T-helper 1 cell (primary cell): ENCODE measurements around the gene KRTAP19-8.

Experiments
- DNase-seq, 5 donors: peaks; one replicate each; pipeline ENCODE4 v3.0.0-alpha.2; 2012 to 2020
- total RNA-seq, 4 donors: gene quantifications; one replicate each; lab custom pipeline; 2026; lab: John Stamatoyannopoulos, UW

Gene KRTAP19-8
- 0 reads per million in 4 donors for total RNA-seq

- DNase-seq: no peak
These were observed at the start of gene KRTAP19-8 for GRCh38 chr21:31038376-31038775. TSS of gene KRTAP19-8 (minus strand) at chr21:31038476. CDS start at chr21:31038443, 33 bp downstream.

GRCh38 chr21:31087639-31088473 lies 49.6 kb upstream of the KRTAP19-8 start:
- no peak for DNase-seq

- DNase-seq: no peak
These were observed 46.4 kb upstream of the KRTAP19-8 start for GRCh38 chr21:31084689-31085088.

- DNase-seq: peak in 1 of 5 donors; percentile 46
These were observed 40.5 kb upstream of the KRTAP19-8 start for GRCh38 chr21:31078796-31079195.

GRCh38 chr21:31078216-31078615 lies 39.9 kb upstream of the KRTAP19-8 start:
- DNase-seq: no peak

- DNase-seq: no peak
These were observed 37.6 kb upstream of the KRTAP19-8 start for GRCh38 chr21:31075848-31076247.

GRCh38 chr21:31072533-31072932 lies 34.3 kb upstream of the KRTAP19-8 start:
- no peak for DNase-seq

- DNase-seq: peak in 1 of 5 donors; percentile 32
These were observed 26.5 kb upstream of the KRTAP19-8 start for GRCh38 chr21:31064803-31065202.

- no peak for DNase-seq
These were observed 14.3 kb upstream of the KRTAP19-8 start for GRCh38 chr21:31052489-31053142.

GRCh38 chr21:31050577-31051157 lies 12.4 kb upstream of the KRTAP19-8 start:
- no peak for DNase-seq

GRCh38 chr21:31045841-31046240 lies 7.6 kb upstream of the KRTAP19-8 start:
- no peak for DNase-seq

- DNase-seq: no peak
These were observed 5.2 kb upstream of the KRTAP19-8 start for GRCh38 chr21:31043471-31043870.

GRCh38 chr21:31042080-31042464 lies 3.8 kb upstream of the KRTAP19-8 start:
- DNase-seq: no peak

- no peak for DNase-seq
These were observed 3.2 kb upstream of the KRTAP19-8 start for GRCh38 chr21:31041295-31042079.

- no peak for DNase-seq
These were observed 3.9 kb downstream of the KRTAP19-8 start for GRCh38 chr21:31034378-31034777.

- DNase-seq: no peak
These were observed 7.7 kb downstream of the KRTAP19-8 start for GRCh38 chr21:31030367-31031106.

- DNase-seq: no peak
These were observed 14.6 kb downstream of the KRTAP19-8 start for GRCh38 chr21:31023680-31024079.

- no peak for DNase-seq
These were observed 16.0 kb downstream of the KRTAP19-8 start for GRCh38 chr21:31022306-31022705.

- DNase-seq: no peak
These were observed 20.0 kb downstream of the KRTAP19-8 start for GRCh38 chr21:31018232-31018631.

- DNase-seq: no peak
These were observed 23.4 kb downstream of the KRTAP19-8 start for GRCh38 chr21:31014891-31015290.

- DNase-seq: peak in 1 of 5 donors; percentile 33
These were observed 25.9 kb downstream of the KRTAP19-8 start for GRCh38 chr21:31012133-31013089.
